ENCODE results near the gene FOXC1.

FOXC1 gene

DNA sequence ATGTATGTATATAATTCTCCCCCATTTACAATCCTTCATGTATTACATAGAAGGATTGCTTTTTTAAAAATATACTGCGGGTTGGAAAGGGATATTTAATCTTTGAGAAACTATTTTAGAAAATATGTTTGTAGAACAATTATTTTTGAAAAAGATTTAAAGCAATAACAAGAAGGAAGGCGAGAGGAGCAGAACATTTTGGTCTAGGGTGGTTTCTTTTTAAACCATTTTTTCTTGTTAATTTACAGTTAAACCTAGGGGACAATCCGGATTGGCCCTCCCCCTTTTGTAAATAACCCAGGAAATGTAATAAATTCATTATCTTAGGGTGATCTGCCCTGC, 3.6 kb downstream of the FOXC1 start:
- DNase-seq = no peak
- TF ChIP-seq, protein P1, sequence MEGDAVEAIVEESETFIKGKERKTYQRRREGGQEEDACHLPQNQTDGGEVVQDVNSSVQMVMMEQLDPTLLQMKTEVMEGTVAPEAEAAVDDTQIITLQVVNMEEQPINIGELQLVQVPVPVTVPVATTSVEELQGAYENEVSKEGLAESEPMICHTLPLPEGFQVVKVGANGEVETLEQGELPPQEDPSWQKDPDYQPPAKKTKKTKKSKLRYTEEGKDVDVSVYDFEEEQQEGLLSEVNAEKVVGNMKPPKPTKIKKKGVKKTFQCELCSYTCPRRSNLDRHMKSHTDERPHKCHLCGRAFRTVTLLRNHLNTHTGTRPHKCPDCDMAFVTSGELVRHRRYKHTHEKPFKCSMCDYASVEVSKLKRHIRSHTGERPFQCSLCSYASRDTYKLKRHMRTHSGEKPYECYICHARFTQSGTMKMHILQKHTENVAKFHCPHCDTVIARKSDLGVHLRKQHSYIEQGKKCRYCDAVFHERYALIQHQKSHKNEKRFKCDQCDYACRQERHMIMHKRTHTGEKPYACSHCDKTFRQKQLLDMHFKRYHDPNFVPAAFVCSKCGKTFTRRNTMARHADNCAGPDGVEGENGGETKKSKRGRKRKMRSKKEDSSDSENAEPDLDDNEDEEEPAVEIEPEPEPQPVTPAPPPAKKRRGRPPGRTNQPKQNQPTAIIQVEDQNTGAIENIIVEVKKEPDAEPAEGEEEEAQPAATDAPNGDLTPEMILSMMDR (IDR thresholded peaks at IDR 0.05; ENCODE audit: low read depth, low read length) = no peak
- Histone ChIP-seq H3K27me3 (ENCODE audit: insufficient read depth, low read depth, severe bottlenecking) (peaks cover 39% of the 10 kb centered on the region), H3K36me3 (no peaks in the 10 kb centered on the region), H3K9me3 (ENCODE audit: severe bottlenecking) (no peaks in the 10 kb centered on the region), H3K4me3 (ENCODE audit: low read depth, low read length) (no peak overlapping the region), H3K27ac (no peak overlapping the region)

DNA sequence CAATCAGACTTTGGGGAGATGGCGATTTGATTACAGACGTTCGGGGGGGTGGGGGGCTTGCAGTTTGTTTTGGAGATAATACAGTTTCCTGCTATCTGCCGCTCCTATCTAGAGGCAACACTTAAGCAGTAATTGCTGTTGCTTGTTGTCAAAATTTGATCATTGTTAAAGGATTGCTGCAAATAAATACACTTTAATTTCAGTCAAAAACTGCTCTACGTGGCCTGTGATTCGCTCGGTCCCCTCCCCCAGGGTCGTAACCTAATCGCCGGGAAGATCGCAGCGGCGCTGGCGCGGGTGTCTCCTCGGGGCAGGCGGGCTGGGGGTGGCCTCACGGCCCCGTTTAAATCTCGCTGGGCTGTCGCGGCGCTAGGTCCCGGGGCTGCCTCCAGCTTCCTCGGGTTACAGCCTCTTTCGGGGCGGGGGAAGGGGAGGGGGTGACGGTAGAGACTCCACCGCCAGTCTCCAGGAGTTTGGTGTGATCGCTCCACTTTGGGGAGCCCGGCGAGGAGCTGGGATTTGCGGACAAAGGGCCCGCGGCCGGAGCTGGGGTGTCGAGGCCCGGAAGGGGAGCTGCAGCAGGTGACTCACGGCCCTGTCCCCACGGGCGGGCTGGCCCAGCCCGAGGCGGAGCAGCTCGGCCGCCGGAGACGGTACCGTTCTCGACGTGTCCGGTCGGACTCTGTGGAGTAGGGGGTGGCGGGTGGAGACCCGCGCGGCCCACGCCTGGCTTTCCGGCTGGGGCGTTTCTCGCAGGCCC, 4.2 kb downstream of the FOXC1 start:
- DNase-seq = no peak
- no peaks in the 10 kb centered on the region for H3K36me3 ChIP-seq
- H3K9me3 ChIP-seq (ENCODE audit: severe bottlenecking) = no peaks in the 10 kb centered on the region
- H3K27me3 ChIP-seq (ENCODE audit: insufficient read depth, low read depth, severe bottlenecking) = peaks cover 33% of the 10 kb centered on the region
- no peak overlapping the region for H3K27ac ChIP-seq
- TF ChIP-seq, protein P1 (IDR thresholded peaks at IDR 0.05; ENCODE audit: low read depth, low read length) = no peak
- H3K4me3 ChIP-seq (ENCODE audit: low read depth, low read length) = no peak overlapping the region

DNA sequence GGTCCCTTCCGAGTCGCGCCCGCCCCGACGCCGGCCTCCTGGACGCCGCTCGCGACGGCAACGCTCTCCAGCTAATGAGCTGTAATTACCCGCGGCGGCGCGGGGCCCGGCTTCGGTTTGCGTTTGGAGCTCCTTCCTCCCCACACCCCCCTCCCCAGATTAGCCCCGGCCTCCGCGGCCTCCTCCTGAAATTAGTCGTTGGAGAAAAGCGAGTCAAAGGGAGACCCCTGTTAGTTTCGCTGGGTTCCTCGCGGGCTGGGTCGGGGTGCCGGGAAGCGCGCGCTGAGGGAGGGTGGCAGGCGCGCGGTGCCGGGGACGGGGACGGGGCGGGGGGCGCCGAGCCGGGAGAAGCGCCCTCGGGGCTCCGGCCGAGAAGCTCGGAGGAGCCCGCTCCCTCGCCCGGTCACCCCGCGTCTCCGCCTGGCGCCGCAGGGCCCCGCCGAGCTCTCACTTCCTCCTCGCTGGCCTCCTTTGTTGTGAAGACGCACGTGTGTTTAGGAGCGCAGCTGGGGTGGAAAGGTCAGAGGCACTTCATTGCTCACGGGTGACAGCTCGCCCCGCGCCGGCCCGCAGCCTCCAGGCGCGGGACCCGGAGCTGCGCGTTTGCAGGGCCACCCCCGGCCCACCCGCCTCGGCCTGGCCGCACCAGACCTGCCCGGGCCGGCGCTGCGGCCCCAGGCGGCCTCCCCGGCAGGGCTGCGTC, 4.9 kb downstream of the FOXC1 start:
- H3K27ac ChIP-seq = no peak overlapping the region
- H3K27me3 ChIP-seq (ENCODE audit: insufficient read depth, low read depth, severe bottlenecking) = peaks cover 28% of the 10 kb centered on the region
- H3K36me3 ChIP-seq = no peaks in the 10 kb centered on the region
- no peak for DNase-seq
- H3K4me3 ChIP-seq (ENCODE audit: low read depth, low read length) = no peak overlapping the region
- TF ChIP-seq, protein P1 (IDR thresholded peaks at IDR 0.05; ENCODE audit: low read depth, low read length) = no peak
- no peaks in the 10 kb centered on the region for H3K9me3 ChIP-seq (ENCODE audit: severe bottlenecking)

DNA sequence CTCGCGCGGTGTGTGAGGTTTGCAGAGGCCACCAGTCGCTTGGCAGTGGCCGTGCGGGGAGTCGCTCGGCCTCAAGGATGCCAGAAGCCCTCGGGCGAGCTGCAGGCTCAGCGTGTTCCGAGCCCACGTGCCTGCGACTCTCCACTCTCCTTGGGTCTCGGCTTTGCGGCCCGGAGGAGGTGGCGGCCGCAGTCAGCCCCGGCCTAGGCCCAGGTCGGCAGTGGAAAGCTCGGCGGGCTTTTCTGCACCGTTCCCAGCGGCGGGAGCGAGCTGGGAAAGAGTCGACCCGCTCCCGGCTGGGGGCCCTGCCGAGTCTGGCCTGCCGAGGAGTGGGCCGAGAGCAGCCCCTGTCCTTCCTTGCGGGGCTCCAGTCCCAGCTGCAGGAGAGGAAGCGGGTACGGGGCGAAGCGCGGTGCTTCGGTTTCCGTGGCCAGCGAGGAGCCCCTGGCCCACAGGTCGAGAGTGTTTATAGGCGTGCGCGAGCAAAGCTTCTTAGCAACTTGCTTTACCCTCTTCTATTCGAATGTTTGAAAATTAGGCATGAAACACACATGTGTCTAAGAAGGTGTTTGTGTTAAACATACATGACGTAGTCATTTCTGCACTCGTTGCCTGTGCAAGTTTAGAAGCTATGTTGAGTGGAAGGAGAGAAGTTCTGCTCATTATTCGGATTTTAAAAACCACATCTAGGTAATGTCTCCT, 5.6 kb downstream of the FOXC1 start:
- TF ChIP-seq, protein P1 (IDR thresholded peaks at IDR 0.05; ENCODE audit: low read depth, low read length) = no peak
- no peak for DNase-seq
- peaks cover 24% of the 10 kb centered on the region for H3K27me3 ChIP-seq (ENCODE audit: insufficient read depth, low read depth, severe bottlenecking)
- H3K9me3 ChIP-seq (ENCODE audit: severe bottlenecking) = no peaks in the 10 kb centered on the region
- H3K36me3 ChIP-seq = no peaks in the 10 kb centered on the region
- H3K4me3 ChIP-seq (ENCODE audit: low read depth, low read length) = no peak overlapping the region
- H3K27ac ChIP-seq = no peak overlapping the region

DNA sequence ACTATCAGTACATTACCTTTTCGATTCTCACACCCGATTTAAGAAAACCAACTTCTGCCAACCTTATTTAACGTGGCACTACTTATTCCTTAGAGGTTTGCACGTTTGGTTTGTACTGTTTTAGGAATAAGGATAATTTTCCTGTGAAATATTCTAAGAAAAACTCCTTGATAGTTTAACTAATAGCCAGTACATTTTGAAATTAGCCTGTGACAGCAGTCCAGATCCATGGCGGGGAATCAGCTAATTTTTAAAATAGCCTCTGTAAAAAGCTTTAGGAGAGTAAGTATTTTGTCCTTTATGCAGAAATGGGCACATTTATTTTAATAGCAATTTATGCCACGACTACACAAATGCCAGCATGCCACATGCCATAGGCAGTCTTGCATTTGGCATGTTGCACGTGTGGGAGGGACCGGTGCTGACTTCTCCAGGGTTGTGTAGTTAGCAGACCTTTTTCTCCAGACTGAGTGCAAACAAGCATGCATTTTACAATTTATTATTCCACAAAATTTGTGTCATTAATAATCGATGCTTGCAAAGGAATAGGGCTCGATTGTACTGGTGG, 6.2 kb downstream of the FOXC1 start:
- Histone ChIP-seq H3K9me3 (ENCODE audit: severe bottlenecking) (no peaks in the 10 kb centered on the region), H3K4me3 (ENCODE audit: low read depth, low read length) (no peak overlapping the region), H3K36me3 (no peaks in the 10 kb centered on the region), H3K27me3 (ENCODE audit: insufficient read depth, low read depth, severe bottlenecking) (peaks cover 19% of the 10 kb centered on the region), H3K27ac (no peak overlapping the region)
- no peak for DNase-seq
- TF ChIP-seq, protein P1 (IDR thresholded peaks at IDR 0.05; ENCODE audit: low read depth, low read length) = no peak
